ENCODE results near the gene PECR. TPM values are rescaled to one million over a fixed set of nuclear protein-coding genes. Genes with fewer than 3 reads are reported as not detected.

The PECR gene
- total RNA-seq, 1 donor: 9.9 TPM

DNA sequence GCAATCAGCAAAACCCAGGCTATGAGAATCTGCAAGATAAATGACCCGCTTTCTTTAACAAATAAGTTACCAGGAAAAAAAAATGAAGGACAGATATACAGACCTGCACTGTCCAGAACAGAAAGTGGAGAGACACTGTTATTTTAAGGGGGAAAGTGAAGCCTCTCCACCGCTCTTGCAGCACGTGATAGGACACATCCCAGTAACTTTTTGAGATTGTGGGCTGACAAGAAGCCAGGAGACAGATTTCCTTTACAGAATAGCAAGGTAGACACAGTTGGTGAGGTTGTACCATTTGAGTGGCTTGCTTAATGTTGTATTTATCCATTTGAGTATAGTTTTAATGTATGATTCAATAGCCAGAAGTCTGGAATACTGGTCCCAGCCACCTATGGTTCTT is 13.1 kb upstream of the PECR start:
- TF ChIP-seq, protein P1, sequence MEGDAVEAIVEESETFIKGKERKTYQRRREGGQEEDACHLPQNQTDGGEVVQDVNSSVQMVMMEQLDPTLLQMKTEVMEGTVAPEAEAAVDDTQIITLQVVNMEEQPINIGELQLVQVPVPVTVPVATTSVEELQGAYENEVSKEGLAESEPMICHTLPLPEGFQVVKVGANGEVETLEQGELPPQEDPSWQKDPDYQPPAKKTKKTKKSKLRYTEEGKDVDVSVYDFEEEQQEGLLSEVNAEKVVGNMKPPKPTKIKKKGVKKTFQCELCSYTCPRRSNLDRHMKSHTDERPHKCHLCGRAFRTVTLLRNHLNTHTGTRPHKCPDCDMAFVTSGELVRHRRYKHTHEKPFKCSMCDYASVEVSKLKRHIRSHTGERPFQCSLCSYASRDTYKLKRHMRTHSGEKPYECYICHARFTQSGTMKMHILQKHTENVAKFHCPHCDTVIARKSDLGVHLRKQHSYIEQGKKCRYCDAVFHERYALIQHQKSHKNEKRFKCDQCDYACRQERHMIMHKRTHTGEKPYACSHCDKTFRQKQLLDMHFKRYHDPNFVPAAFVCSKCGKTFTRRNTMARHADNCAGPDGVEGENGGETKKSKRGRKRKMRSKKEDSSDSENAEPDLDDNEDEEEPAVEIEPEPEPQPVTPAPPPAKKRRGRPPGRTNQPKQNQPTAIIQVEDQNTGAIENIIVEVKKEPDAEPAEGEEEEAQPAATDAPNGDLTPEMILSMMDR (IDR thresholded peaks at IDR 0.05; ENCODE audit: insufficient read depth, low read depth, low read length): no peak
- no peak for DNase-seq (ENCODE audit: low read depth)
- H3K4me3 ChIP-seq (ENCODE audit: low read depth, low read length): no peak overlapping the region

DNA sequence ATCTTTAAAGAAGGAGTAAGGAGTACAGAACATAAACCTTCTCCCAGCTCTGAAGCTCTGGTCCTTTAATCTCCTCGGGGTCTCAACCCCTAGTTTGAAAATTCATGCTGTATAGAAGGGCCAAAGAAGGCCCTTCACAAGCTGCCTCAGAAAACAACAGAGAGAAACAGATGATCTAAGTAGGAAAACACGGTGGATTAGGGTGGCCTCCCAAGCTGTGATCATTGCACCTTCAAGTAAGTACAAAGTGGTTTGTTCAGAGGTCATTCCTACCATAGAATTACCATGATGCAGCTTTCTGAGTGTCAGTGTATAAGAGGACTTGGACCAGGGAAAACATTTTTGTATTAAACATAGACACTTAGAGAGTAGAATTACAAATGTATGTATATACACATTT is 11.0 kb upstream of the PECR start:
- H3K4me3 ChIP-seq (ENCODE audit: low read depth, low read length): no peak overlapping the region
- TF ChIP-seq, protein P1 (IDR thresholded peaks at IDR 0.05; ENCODE audit: insufficient read depth, low read depth, low read length): no peak
- DNase-seq (ENCODE audit: low read depth): no peak

DNA sequence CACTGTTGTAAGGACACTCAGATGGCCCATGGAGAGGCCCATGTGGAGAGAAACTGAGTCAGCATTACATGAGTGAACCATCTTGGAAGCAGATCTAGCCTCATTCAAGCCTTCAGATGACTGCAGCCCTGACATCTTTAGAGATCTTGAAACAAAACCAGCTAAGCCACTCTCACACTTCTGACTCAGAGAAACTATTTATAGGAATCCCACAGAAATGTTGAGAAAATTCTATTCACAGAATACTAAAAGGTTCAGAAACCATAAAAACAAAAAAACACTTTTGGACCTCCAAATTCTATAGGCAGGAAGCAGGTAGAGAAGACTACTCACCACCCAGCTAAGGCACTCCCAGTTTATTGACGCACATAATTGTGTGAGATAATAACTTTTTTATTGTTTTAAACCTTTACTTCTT is 8.8 kb upstream of the PECR start:
- no peak overlapping the region for H3K4me3 ChIP-seq (ENCODE audit: low read depth, low read length)
- DNase-seq (ENCODE audit: low read depth): peak; percentile 18
- TF ChIP-seq, protein P1 (IDR thresholded peaks at IDR 0.05; ENCODE audit: insufficient read depth, low read depth, low read length): no peak

DNA sequence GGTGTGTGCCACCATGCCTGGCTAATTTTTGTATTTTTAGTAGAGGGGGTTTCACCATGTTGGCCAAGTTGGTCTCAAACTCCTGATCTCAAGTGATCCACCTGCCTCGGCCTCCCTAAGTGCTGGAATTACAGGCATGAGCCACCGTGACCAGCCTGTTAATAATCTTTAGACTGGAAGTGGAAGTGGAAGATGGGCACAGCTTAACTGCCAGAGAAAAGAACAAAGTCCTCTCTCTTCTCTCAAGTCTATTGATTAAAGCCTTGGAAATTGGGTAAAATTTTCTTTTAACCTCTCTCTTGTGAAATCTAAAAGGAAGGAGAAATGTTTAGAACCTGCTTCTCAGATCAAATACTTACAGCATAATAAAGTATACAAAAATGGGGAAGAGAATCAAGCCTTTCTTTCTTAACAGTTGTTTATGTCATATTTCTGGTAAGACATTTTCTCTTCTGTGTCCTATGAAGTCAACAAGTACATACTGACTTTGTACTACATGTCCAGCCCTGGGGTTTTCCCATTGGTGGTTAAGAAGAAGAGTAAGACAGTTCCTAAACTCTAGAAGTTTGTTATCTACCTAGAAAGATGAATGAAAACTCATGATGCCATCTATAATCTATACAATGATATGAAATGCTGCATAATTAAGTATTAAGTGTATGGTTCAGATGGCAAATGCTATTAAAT is 4.7 kb upstream of the PECR start:
- H3K4me3 ChIP-seq (ENCODE audit: low read depth, low read length): no peak overlapping the region
- DNase-seq (ENCODE audit: low read depth): no peak
- TF ChIP-seq, protein P1 (IDR thresholded peaks at IDR 0.05; ENCODE audit: insufficient read depth, low read depth, low read length): no peak

DNA sequence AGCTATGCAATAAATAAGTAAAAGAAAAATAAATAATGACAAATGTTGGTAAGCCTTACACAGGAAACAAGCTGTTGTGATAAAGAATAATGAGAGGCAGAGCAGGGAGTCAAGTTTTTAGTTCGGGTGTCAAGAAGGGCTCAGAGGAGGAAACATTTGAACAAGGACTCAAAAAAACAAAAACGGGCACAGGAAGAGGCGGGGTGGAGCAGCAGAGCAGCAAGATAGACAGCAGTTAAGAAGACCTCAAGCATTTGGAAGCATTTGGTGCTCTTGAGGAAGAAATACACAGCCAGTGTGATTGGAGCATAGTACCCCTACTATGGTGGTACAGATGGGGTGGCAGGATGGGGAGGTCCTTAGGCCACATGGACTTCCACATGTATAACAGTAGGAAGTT is 2.9 kb upstream of the PECR start:
- no peak overlapping the region for H3K4me3 ChIP-seq (ENCODE audit: low read depth, low read length)
- TF ChIP-seq, protein P1 (IDR thresholded peaks at IDR 0.05; ENCODE audit: insufficient read depth, low read depth, low read length): no peak
- no peak for DNase-seq (ENCODE audit: low read depth)

DNA sequence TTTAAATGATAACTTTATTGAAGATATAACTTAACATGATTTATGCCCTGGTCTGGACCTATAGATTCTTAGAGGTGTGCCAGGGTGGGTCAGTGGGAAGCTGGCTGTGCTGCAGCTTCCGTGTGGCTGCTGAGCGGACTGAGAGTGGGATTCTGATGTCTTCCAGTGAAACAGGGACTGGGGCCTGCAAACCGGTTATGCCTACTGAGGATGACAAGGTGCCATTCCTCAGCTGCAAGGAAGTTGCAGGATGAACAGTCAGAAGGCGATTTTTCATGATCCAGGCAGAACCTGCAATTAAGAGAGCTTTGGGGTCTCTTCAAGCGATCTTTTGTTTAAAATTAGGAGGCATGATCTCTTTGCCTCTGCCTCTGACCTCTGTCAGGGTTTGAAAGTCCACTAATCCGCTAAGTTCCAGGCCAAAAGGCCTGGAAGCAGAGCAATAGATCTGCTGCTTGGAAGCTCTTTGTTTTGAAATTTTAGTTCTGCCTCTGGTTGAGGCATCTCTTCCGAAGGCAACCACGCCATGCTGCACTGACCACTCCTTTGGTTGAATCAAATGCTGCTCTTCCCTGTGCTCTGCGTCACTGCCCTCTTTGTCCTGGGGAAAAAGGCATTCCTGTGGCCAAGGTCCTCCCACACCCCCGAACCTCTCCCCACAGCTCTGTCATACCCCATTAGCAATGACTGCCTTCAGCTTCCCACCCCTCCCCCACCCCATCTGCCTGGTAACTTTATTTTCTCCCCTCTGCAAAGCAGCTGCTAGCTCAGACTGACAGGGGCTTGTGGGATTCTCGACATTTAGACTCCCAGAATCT is 2.1 kb upstream of the PECR start:
- no peak overlapping the region for H3K4me3 ChIP-seq (ENCODE audit: low read depth, low read length)
- peak; percentile 18 for DNase-seq (ENCODE audit: low read depth)
- TF ChIP-seq, protein P1 (IDR thresholded peaks at IDR 0.05; ENCODE audit: insufficient read depth, low read depth, low read length): no peak

Measured in fibroblast of villous mesenchyme (primary cell).